Superior temporal gyrus (tissue), 1 donor: Measurements from ENCODE around the gene NR1I2.

Source experiments
- DNase-seq: peaks from one replicate; pipeline ENCODE4 v3.0.0-alpha.2; 2016; ENCODE audit errors: extremely low spot score

The NR1I2 gene

GRCh38 chr3:119779731-119780383 lies 2.0 kb upstream of the NR1I2 start:
- DNase-seq, result no peak

GRCh38 chr3:119782460-119782859 lies 559 bp downstream of the NR1I2 start:
- no peak for DNase-seq

GRCh38 chr3:119783255-119783654 lies 1.4 kb downstream of the NR1I2 start:
- no peak for DNase-seq

- DNase-seq, result no peak
These were observed 2.0 kb downstream of the NR1I2 start for GRCh38 chr3:119783883-119784282.

- DNase-seq, result no peak
These were observed 4.5 kb downstream of the NR1I2 start for GRCh38 chr3:119786409-119786808.

GRCh38 chr3:119790369-119790768 lies 8.5 kb downstream of the NR1I2 start:
- DNase-seq, result no peak

GRCh38 chr3:119792270-119792669 lies 10.4 kb downstream of the NR1I2 start:
- DNase-seq, result no peak

GRCh38 chr3:119794401-119794800 lies 12.5 kb downstream of the NR1I2 start:
- no peak for DNase-seq

- no peak for DNase-seq
These were observed 13.2 kb downstream of the NR1I2 start for GRCh38 chr3:119794971-119795612.

- DNase-seq, result no peak
These were observed 13.9 kb downstream of the NR1I2 start for GRCh38 chr3:119795849-119796248.

- no peak for DNase-seq
These were observed 14.5 kb downstream of the NR1I2 start for GRCh38 chr3:119796368-119796767.

- no peak for DNase-seq
These were observed 14.9 kb downstream of the NR1I2 start for GRCh38 chr3:119796785-119797184.

GRCh38 chr3:119800844-119801243 lies 18.9 kb downstream of the NR1I2 start:
- no peak for DNase-seq

- no peak for DNase-seq
These were observed 26.3 kb downstream of the NR1I2 start for GRCh38 chr3:119808244-119808643.

GRCh38 chr3:119808843-119809242 lies 26.9 kb downstream of the NR1I2 start:
- DNase-seq, result no peak

GRCh38 chr3:119809249-119810017 lies 27.5 kb downstream of the NR1I2 start:
- no peak for DNase-seq

GRCh38 chr3:119810018-119810435 lies 28.1 kb downstream of the NR1I2 start:
- DNase-seq, result no peak

GRCh38 chr3:119812491-119813058 lies 30.7 kb downstream of the NR1I2 start:
- DNase-seq, result no peak

GRCh38 chr3:119815716-119816115 lies 33.8 kb downstream of the NR1I2 start:
- no peak for DNase-seq

- DNase-seq, result no peak
These were observed 35.2 kb downstream of the NR1I2 start for GRCh38 chr3:119817071-119817470.

GRCh38 chr3:119817583-119818363 lies 35.9 kb downstream of the NR1I2 start:
- DNase-seq, result no peak

- no peak for DNase-seq
These were observed 37.0 kb downstream of the NR1I2 start for GRCh38 chr3:119818937-119819336.
